Pancreas (tissue), 10 donors: ENCODE measurements around the gene SLC26A9. TPM values are rescaled to one million over a fixed set of nuclear protein-coding genes. Genes with fewer than 3 reads are reported as not detected.
A peak's percentile ranks its signal among the peaks of the same experiment; 100 is the strongest.

Experiments
- ATAC-seq, 4 donors: fragments of 200-7000 bp; cut with Tn5 transposase; one replicate each; pipeline versions ENCODE4 v1.8.0 to v1.9.1; 2020; ENCODE audit warnings: mild to moderate bottlenecking in 4 of 4, moderate library complexity in 4 of 4
- DNase-seq, 6 donors: peaks; one replicate each; pipeline ENCODE4 v3.0.0-alpha.2; 2020
- FAIRE-seq: peaks from 2 replicates; lab custom pipeline; 2012; peaks lifted over from hg19 to GRCh38; lab: Jason Lieb, UNC
- H3K27ac ChIP-seq, 4 donors: fragments of 200-600 bp; sonication (generic); 1 replicate in 3 of 4; 2 replicates in 1 of 4; pipeline versions ENCODE4 v1.5.0 to v1.8.0; 2020
- H3K27me3 ChIP-seq, 4 donors: fragments of 200-600 bp; one replicate each; pipeline ENCODE4 v1.8.0; 2021
- H3K36me3 ChIP-seq, 3 donors: fragments of 200-600 bp; sonication (generic) in 1 of 3; one replicate each; pipeline versions ENCODE4 v1.5.0 to v1.8.0; 2020 to 2021
- H3K4me1 ChIP-seq, 3 donors: fragments of 200-600 bp; one replicate each; pipeline ENCODE4 v1.8.0; 2021
- H3K4me3 ChIP-seq, 4 donors: fragments of 200-600 bp; sonication (generic) in 2 of 4; one replicate each; pipeline versions ENCODE4 v1.5.0 to v1.8.0; 2020 to 2021
- H3K9me3 ChIP-seq, 4 donors: fragments of 200-600 bp; one replicate each; pipeline ENCODE4 v1.8.0; 2021
- CTCF ChIP-seq, 4 donors: fragments of 200-600 bp; sonication (generic) in 3 of 4; IDR thresholded peaks; one replicate each; pipeline versions ENCODE4 v1.5.0 to v1.8.0; 2021; ENCODE audit warnings: antibody characterized with exemption in 4 of 4
- WGBS, 2 donors: extraction: QIAGEN DNeasy Blood & Tissue Kit; methylation state at CpG; one replicate each; pipeline ENCODE4 v1.1.7; 2013; 5-methylcytosine and 5-hydroxymethylcytosine counted together
- intact Hi-C, 3 donors: fragments of 100-400 bp; cut with DNase I; formaldehyde crosslinking; loops; one replicate each; pipeline versions ENCODE4 v1.11.1 to v1.14.2; 2022
- polyA plus RNA-seq, 2 donors: library from polyadenylated mRNA; stranded (reverse); fragments of 200-250 nt; gene quantifications; one replicate each; pipeline ENCODE4 v1.2.3, GENCODE V29; 2013
- total RNA-seq, 6 donors: library from RNA; stranded (reverse); fragmentation: NEBNext Ultra II Directional in 4 of 6; extraction: Animal tissue kit (Norgen Biotek cat#: 25700) in 4 of 6; gene quantifications; one replicate each; pipeline versions ENCODE4 v1.2.1 to v1.2.4, GENCODE V29; 2021 to 2023
- donor health status: healthy with polysubstance abuse.
- donor health status: DM: no; HTN: no; CAD: no; lungs with moderate emphysema.
- donor health status: DM: no; HTN: no; CAD: no.
- donor health status: control.
- donor health status: control.
- donor health status: Bipolar disorder and iron deficiency.
- donor health status: DM: yes; HTN: yes; CAD: no.
- donor health status: DM: no; HTN: no; CAD: no.
- donor health status: DM: no; HTN: no; CAD: no.
- donor health status: DM: yes; HTN: yes; CAD: no.

The SLC26A9 gene
- total and polyA plus RNA-seq, 8 donors: 0.56 to 6.5 (median 1.2) TPM

- no peak for FAIRE-seq
- H3K9me3 ChIP-seq: no peaks in the 10 kb centered on the region
- H3K4me1 ChIP-seq: peaks cover 0 to under 1% (median 0%) of the 10 kb centered on the region in 3 donors
- H3K27me3 ChIP-seq: no peaks in the 10 kb centered on the region
- H3K36me3 ChIP-seq: no peaks in the 10 kb centered on the region
- H3K27ac ChIP-seq: no peak overlapping the region
- intact Hi-C loops: loop anchor here (5.0 to 10.0 kb wide), 4 partner anchors 54 to 186 kb away; no protein-coding TSS in a partner anchor
- DNase-seq: no peak
- 82 to 84% methylated on average over 7 of the region's 7 CpGs for WGBS, 2 donors
- no peak overlapping the region for H3K4me3 ChIP-seq
- ATAC-seq: no peak
- no peak for TF ChIP-seq CTCF (IDR thresholded peaks at IDR 0.05)
These were observed 35.4 kb upstream of the SLC26A9 start for GRCh38 chr1:205978676-205979075.

- FAIRE-seq (no peak), ATAC-seq (peak; percentile 90 to 93 (median 92)), DNase-seq (peak; percentile 62 to 93 (median 84))
- no peaks in the 10 kb centered on the region for H3K27me3 ChIP-seq
- no peaks in the 10 kb centered on the region for H3K36me3 ChIP-seq
- H3K4me1 ChIP-seq: no peaks in the 10 kb centered on the region
- 93 to 100% methylated on average over 2 of the region's 2 CpGs for WGBS, 2 donors
- H3K4me3 ChIP-seq: no peak overlapping the region
- peak; percentile 88 to 94 (median 92) for TF ChIP-seq CTCF (IDR thresholded peaks at IDR 0.05)
- H3K9me3 ChIP-seq: no peaks in the 10 kb centered on the region
- intact Hi-C loops: loop anchor here (5.0 to 10.0 kb wide), 4 partner anchors 53 to 185 kb away; no protein-coding TSS in a partner anchor
- H3K27ac ChIP-seq: peak overlapping the region in 1 of 4 donors; percentile 34
These were observed 34.3 kb upstream of the SLC26A9 start for GRCh38 chr1:205977402-205978014.

GRCh38 chr1:205976708-205977401, 33.6 kb upstream of the SLC26A9 start:
- no peak overlapping the region for H3K4me3 ChIP-seq
- DNase-seq (no peak), FAIRE-seq (no peak), ATAC-seq (peak in 3 of 4 donors; percentile 44 to 69 (median 53))
- no peaks in the 10 kb centered on the region for H3K4me1 ChIP-seq
- TF ChIP-seq CTCF (IDR thresholded peaks at IDR 0.05): no peak
- intact Hi-C loops: loop anchor here (5.0 to 10.0 kb wide), 4 partner anchors 52 to 185 kb away; no protein-coding TSS in a partner anchor
- H3K27me3 ChIP-seq: no peaks in the 10 kb centered on the region
- WGBS, 2 donors: 45 to 53% methylated on average over 8 of the region's 8 CpGs
- H3K36me3 ChIP-seq: no peaks in the 10 kb centered on the region
- H3K9me3 ChIP-seq: no peaks in the 10 kb centered on the region
- H3K27ac ChIP-seq: peak overlapping the region in 2 of 4 donors; percentile 27 to 34

GRCh38 chr1:205976036-205976435, 32.8 kb upstream of the SLC26A9 start:
- FAIRE-seq (no peak), DNase-seq (no peak), ATAC-seq (no peak)
- Histone ChIP-seq H3K4me1 (peaks cover 0 to 3% (median 2%) of the 10 kb centered on the region in 3 donors), H3K4me3 (no peak overlapping the region), H3K27ac (peak overlapping the region in 1 of 4 donors; percentile 16), H3K27me3 (no peaks in the 10 kb centered on the region), H3K36me3 (no peaks in the 10 kb centered on the region), H3K9me3 (no peaks in the 10 kb centered on the region)
- 65 to 87% methylated on average over 4 of the region's 4 CpGs for WGBS, 2 donors
- TF ChIP-seq CTCF (IDR thresholded peaks at IDR 0.05): no peak
- intact Hi-C loops: loop anchor here (5.0 to 10.0 kb wide), 4 partner anchors 51 to 184 kb away; no protein-coding TSS in a partner anchor
